ENCODE results near the gene MC1R. TPM values are rescaled to one million over a fixed set of nuclear protein-coding genes. Genes with fewer than 3 reads are reported as not detected.

Gene MC1R
- total RNA-seq, 4 donors from 2014 or later: 7.7 to 16.2 (median 11.4) TPM

DNA sequence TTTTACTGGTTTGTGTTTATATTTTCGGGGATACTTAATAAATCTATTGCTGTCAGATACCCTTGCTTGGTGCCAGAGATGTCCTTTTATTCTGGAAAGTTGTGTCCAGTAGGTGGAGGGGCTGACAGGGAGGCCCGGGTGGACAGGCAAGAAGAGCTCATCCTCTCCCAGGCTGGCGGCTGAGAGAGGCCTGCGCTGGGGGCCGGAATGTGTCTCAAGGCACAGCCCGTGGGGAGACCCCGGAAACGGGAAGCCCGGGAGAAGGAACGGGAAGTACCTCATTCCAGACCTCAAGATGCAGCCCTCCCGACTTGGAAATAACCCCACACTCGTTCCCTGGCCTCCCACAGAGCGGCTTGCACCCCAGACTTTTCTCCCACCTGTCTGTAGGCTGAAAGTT lies 17.4 kb downstream of the MC1R start:
- no peak overlapping the region for H3K4me3 ChIP-seq (replicated peaks in 1 of 3)
- no peak for DNase-seq
- 77 to 82% methylated on average over 13 of the region's 13 CpGs for WGBS, 2 donors
- intact Hi-C loops (cut with DNase I): no loop called here
- no peaks in the 10 kb centered on the region for H3K36me3 ChIP-seq
- no peaks in the 10 kb centered on the region for H3K9me3 ChIP-seq
- H3K27me3 ChIP-seq: no peaks in the 10 kb centered on the region
- TF ChIP-seq, protein P1, sequence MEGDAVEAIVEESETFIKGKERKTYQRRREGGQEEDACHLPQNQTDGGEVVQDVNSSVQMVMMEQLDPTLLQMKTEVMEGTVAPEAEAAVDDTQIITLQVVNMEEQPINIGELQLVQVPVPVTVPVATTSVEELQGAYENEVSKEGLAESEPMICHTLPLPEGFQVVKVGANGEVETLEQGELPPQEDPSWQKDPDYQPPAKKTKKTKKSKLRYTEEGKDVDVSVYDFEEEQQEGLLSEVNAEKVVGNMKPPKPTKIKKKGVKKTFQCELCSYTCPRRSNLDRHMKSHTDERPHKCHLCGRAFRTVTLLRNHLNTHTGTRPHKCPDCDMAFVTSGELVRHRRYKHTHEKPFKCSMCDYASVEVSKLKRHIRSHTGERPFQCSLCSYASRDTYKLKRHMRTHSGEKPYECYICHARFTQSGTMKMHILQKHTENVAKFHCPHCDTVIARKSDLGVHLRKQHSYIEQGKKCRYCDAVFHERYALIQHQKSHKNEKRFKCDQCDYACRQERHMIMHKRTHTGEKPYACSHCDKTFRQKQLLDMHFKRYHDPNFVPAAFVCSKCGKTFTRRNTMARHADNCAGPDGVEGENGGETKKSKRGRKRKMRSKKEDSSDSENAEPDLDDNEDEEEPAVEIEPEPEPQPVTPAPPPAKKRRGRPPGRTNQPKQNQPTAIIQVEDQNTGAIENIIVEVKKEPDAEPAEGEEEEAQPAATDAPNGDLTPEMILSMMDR (IDR thresholded peaks at IDR 0.05): no peak
- TF ChIP-seq POLR2A (IDR thresholded peaks at IDR 0.05): no peak
- no peaks in the 10 kb centered on the region for H3K4me1 ChIP-seq
- no peak overlapping the region for H3K27ac ChIP-seq

DNA sequence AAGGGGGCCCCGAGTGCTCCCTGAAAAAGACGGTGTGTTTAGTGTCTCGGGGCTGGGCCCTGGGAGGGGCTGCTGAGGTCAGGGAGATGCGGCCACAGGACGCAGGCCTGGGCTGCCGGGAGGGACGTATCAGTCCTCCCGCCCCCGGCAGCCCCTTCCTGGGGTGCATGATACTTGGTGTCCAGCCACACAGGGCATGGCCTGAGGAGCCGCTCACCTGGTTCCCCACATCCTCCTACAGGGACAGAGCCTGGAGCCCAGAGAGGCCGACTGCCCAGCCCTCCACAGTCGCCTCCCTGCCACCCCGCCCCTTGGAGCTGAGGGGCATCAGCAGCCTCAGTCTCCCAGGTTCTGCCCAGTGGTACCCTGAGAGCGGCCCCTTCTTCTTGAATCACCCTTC lies 17.8 kb downstream of the MC1R start:
- TF ChIP-seq, protein P1 (IDR thresholded peaks at IDR 0.05): no peak
- TF ChIP-seq POLR2A (IDR thresholded peaks at IDR 0.05): no peak

DNA sequence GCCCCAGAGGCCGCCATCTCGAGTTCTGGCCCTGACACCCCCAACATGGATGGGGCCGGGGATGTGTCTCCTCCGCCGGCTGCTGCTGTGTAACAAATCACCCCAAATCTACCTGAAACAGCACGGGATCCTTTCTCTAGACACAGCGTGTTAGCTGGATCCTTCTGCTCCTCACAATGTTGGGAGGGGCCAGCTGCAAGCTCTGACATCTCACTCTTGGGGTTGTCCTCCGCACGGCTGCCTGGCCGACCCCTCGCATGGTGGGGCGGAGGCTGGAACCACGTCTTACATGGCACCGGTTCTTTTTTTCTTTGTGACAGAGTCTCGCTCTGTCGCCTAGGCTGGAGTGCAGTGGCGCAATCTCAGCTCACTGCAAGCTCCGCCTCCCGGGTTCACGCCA lies 18.3 kb downstream of the MC1R start:
- Histone ChIP-seq H3K27ac (no peak overlapping the region), H3K9me3 (no peaks in the 10 kb centered on the region), H3K4me1 (no peaks in the 10 kb centered on the region), H3K36me3 (no peaks in the 10 kb centered on the region), H3K27me3 (no peaks in the 10 kb centered on the region), H3K4me3 (replicated peaks in 1 of 3) (no peak overlapping the region)
- intact Hi-C loops (cut with DNase I): no loop called here
- 92% methylated on average over 15 to 19 of the region's 20 CpGs for WGBS, 2 donors
- no peak for DNase-seq
- no peak for TF ChIP-seq POLR2A (IDR thresholded peaks at IDR 0.05)
- TF ChIP-seq, protein P1 (IDR thresholded peaks at IDR 0.05): no peak

More for the DNA sequence above, 17.8 kb downstream of the MC1R start:
- H3K4me1 ChIP-seq: no peaks in the 10 kb centered on the region
- intact Hi-C loops (cut with DNase I): no loop called here
- H3K9me3 ChIP-seq: no peaks in the 10 kb centered on the region
- DNase-seq: no peak
- no peak overlapping the region for H3K4me3 ChIP-seq (replicated peaks in 1 of 3)
- H3K27me3 ChIP-seq: no peaks in the 10 kb centered on the region
- H3K36me3 ChIP-seq: no peaks in the 10 kb centered on the region
- WGBS, 2 donors: 92 to 98% methylated on average over 8 to 13 of the region's 14 CpGs
- H3K27ac ChIP-seq: no peak overlapping the region

DNA sequence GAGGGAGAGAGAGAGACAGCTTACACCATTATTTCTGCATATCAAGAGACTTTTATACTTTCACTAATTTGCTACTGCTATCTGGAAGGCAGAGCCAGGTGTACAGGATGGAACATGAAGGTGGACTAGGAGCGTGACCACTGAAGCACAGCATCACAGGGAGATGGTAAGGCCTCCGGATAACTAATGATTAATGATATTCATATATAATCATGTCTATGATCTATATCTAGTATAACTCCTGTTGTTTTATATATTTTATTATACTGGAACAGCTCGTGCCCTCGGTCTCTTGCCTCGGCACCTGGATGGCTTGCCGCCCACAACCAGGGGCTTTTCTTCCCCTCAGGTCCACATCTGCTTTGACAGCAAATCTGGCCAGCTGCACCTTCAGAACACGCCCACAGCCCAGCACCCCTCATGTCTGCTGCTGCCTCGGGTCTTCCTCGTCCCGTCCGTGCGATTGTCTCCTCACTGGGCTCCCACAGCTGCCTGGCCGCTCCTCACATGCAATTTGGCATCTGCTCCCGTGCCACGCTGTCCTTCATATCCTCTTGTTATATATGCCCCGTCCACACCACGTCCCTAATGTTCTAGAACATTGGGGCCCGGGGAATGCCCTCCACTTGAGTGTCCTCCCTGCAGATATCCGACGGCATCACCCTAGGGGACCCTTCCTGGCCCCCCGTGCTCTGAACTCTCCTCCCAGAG lies 19.7 kb downstream of the MC1R start:
- no peak for DNase-seq
- TF ChIP-seq, protein P1 (IDR thresholded peaks at IDR 0.05): no peak
- no peak for TF ChIP-seq POLR2A (IDR thresholded peaks at IDR 0.05)
- WGBS, 2 donors: 82 to 84% methylated on average over 21 of the region's 21 CpGs
- Histone ChIP-seq H3K36me3 (no peaks in the 10 kb centered on the region), H3K4me1 (no peaks in the 10 kb centered on the region), H3K27ac (no peak overlapping the region), H3K4me3 (replicated peaks in 1 of 3) (no peak overlapping the region), H3K9me3 (no peaks in the 10 kb centered on the region), H3K27me3 (no peaks in the 10 kb centered on the region)
- intact Hi-C loops (cut with DNase I): no loop called here

DNA sequence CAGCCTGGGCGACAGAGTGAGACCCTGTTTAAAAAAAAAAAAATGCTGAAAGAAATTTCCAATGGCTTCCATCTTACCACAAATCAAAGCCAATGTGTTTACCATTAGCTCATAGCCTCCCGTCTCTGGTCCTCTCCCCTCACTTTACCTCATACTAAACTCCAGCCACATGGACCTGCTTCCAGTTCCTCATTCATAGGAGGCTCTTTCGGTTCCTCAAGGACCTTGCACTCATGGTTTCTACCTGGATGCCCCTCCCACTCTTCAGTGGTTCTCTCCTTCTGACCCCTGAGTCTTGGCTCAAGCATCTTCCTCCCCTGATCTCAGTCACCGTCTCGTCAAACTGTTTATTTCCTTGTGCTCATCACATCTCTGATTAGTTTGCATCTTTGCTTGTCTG lies 26.1 kb downstream of the MC1R start:
- no peak overlapping the region for H3K27ac ChIP-seq
- no peaks in the 10 kb centered on the region for H3K36me3 ChIP-seq
- no peaks in the 10 kb centered on the region for H3K9me3 ChIP-seq
- no peak overlapping the region for H3K4me3 ChIP-seq (replicated peaks in 1 of 3)
- 72 to 77% methylated on average over 5 of the region's 5 CpGs for WGBS, 2 donors
- TF ChIP-seq, protein P1 (IDR thresholded peaks at IDR 0.05): no peak
- no peak for TF ChIP-seq POLR2A (IDR thresholded peaks at IDR 0.05)
- intact Hi-C loops (cut with DNase I): no loop called here
- peaks cover 8 to 18% of the 10 kb centered on the region in 2 donors for H3K4me1 ChIP-seq
- DNase-seq: no peak
- H3K27me3 ChIP-seq: no peaks in the 10 kb centered on the region
